ENCODE results near the gene SLC25A2.

SLC25A2 gene

GRCh38 chr5:141298376-141298775, 5.5 kb downstream of the SLC25A2 start:
- H3K4me3 ChIP-seq (ENCODE audit: low read length) = no peak overlapping the region
- no peak for DNase-seq (ENCODE audit: low read depth)
- TF ChIP-seq, protein P1, sequence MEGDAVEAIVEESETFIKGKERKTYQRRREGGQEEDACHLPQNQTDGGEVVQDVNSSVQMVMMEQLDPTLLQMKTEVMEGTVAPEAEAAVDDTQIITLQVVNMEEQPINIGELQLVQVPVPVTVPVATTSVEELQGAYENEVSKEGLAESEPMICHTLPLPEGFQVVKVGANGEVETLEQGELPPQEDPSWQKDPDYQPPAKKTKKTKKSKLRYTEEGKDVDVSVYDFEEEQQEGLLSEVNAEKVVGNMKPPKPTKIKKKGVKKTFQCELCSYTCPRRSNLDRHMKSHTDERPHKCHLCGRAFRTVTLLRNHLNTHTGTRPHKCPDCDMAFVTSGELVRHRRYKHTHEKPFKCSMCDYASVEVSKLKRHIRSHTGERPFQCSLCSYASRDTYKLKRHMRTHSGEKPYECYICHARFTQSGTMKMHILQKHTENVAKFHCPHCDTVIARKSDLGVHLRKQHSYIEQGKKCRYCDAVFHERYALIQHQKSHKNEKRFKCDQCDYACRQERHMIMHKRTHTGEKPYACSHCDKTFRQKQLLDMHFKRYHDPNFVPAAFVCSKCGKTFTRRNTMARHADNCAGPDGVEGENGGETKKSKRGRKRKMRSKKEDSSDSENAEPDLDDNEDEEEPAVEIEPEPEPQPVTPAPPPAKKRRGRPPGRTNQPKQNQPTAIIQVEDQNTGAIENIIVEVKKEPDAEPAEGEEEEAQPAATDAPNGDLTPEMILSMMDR (IDR thresholded peaks at IDR 0.05; ENCODE audit: insufficient read depth, low read depth, low read length, missing control alignments) = no peak

- TF ChIP-seq, protein P1 (IDR thresholded peaks at IDR 0.05; ENCODE audit: insufficient read depth, low read depth, low read length, missing control alignments) = no peak
- no peak overlapping the region for H3K4me3 ChIP-seq (ENCODE audit: low read length)
Observed at GRCh38 chr5:141272906-141273305, 30.9 kb downstream of the SLC25A2 start.

GRCh38 chr5:141269195-141269594, 34.7 kb downstream of the SLC25A2 start:
- DNase-seq (ENCODE audit: low read depth) = no peak
- TF ChIP-seq, protein P1 (IDR thresholded peaks at IDR 0.05; ENCODE audit: insufficient read depth, low read depth, low read length, missing control alignments) = no peak
- no peak overlapping the region for H3K4me3 ChIP-seq (ENCODE audit: low read length)

More at GRCh38 chr5:141272906-141273305, 30.9 kb downstream of the SLC25A2 start:
- DNase-seq (ENCODE audit: low read depth) = no peak

DNA sequence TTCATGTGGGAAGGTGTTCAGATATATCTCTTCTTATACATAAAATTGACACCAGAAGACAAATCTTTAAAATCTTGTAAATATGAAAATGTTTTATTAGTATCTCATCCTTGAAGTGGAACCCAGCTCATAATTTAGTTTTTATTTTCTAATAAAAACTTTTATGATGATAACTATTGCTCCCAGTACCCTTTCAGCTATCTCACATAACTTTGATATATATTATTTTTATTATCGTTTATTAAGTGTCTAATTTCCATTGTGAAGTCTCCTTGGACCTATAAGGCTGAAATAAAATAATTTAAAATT, 42.7 kb downstream of the SLC25A2 start:
- TF ChIP-seq, protein P1 (IDR thresholded peaks at IDR 0.05; ENCODE audit: insufficient read depth, low read depth, low read length, missing control alignments) = no peak
- no peak for DNase-seq (ENCODE audit: low read depth)
- H3K4me3 ChIP-seq (ENCODE audit: low read length) = no peak overlapping the region

GRCh38 chr5:141260458-141261237, 43.2 kb downstream of the SLC25A2 start:
- no peak overlapping the region for H3K4me3 ChIP-seq (ENCODE audit: low read length)
- peak; percentile 2 for DNase-seq (ENCODE audit: low read depth)
- TF ChIP-seq, protein P1 (IDR thresholded peaks at IDR 0.05; ENCODE audit: insufficient read depth, low read depth, low read length, missing control alignments) = no peak

DNA sequence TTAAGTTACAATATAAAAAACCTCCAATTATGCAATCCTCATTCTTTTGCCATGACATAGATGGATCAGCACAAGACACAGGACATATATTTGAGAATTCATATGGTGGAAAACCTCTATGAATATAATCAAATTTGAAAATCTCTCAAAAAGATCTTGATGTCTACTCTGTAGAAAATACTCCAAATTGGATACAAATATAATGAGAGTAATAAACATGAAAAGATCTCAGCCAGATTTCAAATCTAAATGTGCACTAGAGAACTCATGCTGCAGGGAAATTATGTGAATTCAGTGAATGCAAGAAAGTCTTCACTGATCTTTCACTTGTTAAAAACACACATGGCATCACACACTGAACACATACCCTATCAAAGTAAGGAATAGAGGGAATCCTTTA, 44.9 kb downstream of the SLC25A2 start:
- no peak for DNase-seq (ENCODE audit: low read depth)
- no peak overlapping the region for H3K4me3 ChIP-seq (ENCODE audit: low read length)
- TF ChIP-seq, protein P1 (IDR thresholded peaks at IDR 0.05; ENCODE audit: insufficient read depth, low read depth, low read length, missing control alignments) = no peak

DNA sequence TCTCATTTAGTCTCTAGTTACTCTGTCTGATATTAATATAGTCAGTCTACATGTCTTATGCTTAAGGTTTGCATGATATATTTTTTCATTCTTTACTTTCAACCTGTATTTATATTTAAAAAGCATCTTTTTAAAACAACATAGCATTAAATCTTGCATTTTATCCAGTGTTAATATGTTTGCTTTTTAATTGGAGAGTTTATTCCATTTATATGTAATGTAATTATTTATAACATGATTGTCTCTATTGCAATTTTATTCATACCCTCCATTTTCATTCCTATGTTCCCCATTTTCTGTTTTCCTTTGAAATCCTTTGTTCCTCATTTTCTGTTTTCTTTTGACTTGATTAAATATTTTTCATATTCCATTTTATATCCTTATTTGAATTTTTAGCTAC, 45.4 kb downstream of the SLC25A2 start:
- H3K4me3 ChIP-seq (ENCODE audit: low read length) = no peak overlapping the region
- no peak for DNase-seq (ENCODE audit: low read depth)
- TF ChIP-seq, protein P1 (IDR thresholded peaks at IDR 0.05; ENCODE audit: insufficient read depth, low read depth, low read length, missing control alignments) = no peak

All from epithelial cell of esophagus (primary cell).